Activated gamma-delta T cell (primary cell): Measurements from ENCODE around the gene FAM174B.

ENCODE experiments used
- DNase-seq: peaks from one replicate; lab custom pipeline; 2025; lab: John Stamatoyannopoulos, UW

FAM174B gene

DNA sequence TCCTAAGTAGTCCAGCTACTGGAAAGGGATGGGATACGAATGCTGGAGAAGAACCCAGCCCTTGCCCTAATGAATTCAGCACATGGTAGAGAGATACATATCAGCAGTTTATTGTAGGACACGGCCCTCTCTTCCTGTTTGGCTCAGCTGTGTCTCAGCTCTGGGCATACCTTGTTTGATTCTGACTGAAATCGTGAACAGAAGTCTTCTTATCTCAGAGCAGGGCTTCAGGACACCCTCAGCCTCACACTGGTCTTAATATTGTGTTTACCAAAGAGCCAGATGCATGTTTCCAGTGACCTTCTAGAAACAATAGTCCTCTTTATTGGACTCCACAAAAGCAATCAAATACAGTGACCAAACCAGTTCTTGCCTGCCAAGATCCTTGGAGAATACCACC is 54.7 kb downstream of the FAM174B start:
- no peak for DNase-seq

DNA sequence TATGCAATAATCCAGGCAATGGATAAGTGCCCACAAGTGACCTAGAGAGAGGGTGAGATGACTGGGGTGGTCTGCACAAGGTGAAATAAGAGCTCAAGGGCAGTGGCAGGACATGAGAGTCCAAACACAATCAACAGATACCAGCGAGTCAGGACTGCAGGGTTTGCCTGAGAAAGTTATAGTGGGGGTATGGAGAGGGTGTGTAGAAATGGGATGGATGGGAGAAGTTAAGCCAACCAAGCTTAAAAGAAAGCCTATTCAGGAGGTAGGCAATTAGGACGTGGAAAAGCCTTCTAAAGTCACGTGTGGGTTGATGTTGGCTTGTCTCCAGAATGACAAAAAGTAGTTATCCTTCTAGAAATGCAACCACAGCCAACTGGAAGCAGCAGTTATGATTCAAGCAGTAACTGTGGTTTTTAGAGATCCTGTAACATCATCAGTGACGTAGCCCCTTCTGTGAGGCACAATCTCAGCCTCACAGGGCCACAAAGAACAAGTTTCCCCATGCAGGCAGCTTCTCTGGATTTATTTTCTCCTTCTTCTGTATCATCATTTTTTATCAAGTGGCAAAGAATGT is 56.1 kb downstream of the FAM174B start:
- no peak for DNase-seq

DNA sequence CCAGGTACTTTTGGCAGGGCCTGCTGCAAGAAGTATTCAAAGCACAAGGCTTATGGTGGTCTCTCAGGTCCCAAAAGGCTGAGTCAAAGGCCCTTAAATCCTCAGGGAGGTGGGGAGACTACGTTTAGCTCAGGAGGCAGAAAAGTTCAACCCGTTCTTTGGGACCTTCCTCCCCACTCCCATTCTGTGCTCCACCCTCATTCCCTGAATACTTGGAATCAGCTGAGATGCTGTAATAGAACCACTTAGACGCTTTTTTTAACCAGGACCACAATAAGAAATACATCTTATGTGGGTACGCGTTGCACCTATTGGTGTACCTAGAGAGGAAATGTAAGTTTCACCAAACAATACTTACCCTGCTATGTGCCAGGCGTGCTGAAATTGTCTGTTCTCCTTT is 58.0 kb downstream of the FAM174B start:
- DNase-seq, result no peak

DNA sequence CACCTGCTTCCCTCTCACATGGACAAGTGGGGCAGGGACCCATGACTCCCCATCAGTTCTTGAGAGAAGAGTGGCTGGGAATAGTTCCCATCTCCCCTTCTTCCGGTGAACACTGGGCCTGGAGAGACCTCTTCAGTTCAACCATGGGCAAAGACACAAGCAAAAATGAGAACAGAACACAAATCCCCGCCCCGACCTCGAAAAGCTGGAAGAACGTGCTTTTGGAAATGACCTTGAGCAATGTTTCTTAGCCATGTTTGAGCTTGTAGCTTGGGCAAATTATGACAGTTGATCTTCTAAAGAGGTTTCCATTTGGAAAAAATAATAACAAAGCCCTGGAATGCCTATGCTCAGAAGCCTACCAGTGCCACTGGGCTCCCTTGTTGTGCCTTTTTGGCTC is 59.0 kb downstream of the FAM174B start:
- DNase-seq, result no peak

DNA sequence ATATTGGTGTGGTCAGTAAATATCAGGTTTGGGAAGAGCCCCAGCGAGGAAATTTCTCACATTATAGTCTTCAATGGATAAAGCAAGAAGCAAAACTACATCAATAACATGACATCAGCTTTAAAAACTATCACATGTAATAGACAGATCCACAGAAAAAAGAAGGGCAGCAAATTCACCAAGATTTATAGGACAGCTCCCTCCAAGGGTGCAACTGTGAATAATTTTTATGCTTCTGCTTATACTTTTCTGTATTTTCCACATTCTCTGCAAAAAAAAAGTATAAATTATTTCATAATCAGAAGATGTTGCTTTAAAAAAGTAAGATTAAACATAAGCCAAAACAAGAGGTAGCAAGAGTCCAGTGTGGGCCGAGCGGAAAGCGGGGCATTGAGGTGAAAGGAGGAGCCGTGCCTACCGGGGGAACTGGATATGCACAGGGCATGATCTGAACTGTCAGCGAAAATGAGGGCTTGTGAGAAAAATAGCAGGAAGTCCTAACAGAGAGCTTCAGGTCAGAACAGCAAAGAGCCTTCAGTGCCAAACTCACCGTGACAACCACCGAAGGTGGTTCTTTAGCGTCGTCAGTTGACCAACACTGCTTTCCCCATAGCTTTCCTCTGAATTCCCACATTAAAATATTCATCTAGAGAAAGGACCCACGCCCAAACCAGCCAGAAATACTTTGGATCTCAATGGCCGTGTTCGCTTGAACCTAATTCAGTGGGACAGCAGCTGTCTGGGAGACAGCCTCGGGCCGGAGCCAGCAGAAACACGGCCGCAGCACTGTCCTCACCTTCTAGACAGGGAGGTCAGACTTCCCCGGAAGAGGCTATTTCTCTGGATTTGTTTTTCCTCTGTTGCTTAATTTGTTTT is 59.8 kb downstream of the FAM174B start:
- no peak for DNase-seq

DNA sequence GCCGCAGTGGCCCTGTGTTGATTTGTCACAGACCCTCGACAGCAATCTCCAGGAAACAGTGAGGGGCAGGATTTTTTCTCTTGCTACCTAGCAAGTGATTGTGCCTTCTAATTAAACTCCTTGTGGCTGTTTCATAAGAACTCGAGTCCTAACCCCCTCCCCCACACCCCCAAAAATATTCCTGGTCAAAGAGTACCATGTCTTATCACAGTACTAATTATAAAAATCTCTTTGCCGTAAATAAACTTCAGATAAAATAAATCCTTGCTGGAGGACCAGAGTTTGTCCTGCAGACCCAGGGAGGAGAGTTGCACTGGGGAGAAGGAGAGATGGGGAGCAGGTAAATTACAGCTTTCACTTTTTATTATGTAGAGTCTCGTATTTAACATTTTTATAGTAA is 64.3 kb downstream of the FAM174B start:
- no peak for DNase-seq

DNA sequence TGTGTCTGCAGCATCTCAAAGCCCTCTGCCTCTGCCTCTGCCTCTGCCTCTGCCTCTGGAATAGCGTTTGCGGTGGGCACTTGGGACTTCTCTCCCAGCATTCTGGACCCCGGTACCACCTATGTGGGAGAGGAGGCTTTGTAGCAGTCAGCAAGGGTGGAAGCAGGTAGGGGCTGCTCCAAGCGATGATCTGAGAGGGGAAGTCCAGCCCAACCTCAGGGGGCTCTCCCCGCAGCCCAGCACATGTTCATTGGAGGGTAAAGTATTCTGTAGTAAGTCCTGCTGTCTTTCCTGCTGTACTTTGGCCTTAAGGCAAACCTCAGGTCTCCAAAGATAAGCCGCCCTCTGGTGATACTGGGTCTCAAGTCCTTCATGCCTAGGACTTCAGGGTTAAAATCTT is 68.6 kb downstream of the FAM174B start:
- no peak for DNase-seq

DNA sequence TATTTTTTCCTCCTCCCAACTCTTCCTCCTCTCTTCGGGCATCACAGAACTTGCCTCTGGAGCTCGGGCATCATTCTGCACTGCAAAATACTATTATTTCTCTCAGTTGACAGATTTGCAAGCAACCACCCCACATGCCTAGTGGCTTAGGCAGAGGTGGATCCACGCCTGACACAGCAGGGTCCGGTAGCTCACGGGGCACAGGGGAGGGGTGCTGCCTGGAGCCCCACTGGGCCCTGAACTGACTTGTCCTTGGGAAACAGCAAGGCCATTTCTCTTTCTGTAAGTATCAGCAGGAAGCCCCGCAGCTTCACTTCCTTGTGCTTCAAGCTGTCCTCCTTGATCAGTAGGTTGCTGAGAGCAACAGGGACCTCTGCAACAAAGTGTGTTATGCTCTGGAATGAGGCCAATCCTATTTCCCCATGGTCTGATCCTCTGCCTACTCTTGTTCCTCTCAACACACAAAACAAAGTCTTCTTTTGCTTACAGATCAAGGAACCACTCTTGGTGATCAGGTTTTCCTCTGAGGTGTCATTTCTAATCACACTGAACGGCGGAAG is 69.1 kb downstream of the FAM174B start:
- DNase-seq, result no peak

DNA sequence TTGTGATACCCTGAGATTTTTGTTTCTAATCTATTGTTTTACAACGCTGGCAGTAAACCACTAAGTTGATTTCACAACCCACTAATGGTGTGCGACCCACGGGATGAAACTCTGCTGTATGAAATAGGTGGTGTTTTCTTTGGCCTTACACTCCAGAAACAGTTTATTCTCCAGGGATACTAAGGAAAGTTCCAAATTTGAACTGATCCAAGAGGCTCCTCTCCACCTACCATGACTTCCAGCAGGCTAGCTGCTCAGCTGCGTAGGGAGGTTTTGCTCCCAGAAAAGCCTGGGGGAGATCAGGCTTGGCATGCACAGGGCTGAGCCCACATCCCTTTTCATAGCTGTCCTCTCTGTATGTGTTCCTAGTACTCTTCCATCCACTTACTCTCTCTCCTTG is 71.5 kb downstream of the FAM174B start:
- DNase-seq, result no peak

DNA sequence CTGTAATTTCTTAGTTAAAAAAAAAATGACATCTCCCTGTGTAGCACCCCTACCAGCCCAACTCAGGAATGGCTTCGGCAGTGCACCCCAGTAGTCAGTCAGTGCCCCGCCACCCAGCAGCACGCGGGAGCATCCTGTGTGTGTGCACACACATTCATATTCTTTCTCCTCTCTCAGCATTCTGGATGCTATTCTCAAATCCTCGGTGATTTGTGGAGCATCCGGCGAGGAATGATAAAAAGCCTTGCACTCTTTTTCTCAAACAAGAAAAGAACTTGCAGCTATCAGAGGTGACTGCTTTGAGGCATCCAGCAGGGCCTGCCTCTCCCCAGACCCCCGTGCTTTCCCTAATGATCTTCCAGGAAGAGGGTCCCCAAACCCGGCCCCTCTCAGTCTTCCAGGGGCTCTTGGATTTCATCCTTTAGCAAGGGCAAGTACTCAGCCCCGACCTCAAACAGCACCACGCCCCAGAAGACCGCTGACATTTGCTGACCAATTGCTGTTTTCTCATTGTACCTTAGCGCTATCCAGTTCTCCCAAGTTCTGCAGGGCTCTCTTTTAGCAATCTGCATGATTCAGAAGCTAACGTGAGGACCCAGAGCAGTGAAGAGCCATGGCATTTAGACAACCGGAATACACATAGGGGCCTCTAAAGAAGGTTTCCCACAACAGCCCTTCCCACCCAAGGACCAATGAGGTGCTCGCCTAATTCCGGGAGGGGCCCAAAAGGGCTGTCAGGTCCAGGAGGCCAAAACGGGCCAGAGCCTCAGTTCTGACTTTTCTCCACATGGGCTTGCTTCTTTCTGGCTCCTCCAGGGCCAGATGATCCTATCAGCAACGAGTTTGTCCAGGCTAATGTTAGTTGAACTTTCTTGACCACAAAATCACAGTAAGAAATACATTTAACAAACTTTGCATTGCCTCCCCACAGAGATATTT is 72.2 kb downstream of the FAM174B start:
- no peak for DNase-seq

DNA sequence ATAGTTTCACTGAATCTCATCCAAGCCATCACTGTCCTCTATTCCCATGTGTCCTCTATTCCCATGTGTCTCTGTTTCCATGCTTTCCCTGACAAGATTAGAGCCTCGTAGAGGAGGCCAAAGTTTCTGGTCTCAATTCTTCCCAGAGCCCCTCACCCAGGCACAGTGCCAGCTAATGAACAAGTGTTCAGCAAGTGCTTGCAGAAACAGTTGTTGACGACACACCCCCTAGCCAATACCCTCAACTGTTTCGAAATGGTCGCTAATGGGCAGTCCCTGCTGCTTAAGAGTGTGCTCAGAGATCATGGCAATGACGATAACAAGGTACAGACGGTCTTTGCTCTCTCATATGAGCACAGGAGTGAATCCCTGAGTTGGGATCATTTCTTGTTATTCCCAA is 73.4 kb downstream of the FAM174B start:
- DNase-seq, result no peak

DNA sequence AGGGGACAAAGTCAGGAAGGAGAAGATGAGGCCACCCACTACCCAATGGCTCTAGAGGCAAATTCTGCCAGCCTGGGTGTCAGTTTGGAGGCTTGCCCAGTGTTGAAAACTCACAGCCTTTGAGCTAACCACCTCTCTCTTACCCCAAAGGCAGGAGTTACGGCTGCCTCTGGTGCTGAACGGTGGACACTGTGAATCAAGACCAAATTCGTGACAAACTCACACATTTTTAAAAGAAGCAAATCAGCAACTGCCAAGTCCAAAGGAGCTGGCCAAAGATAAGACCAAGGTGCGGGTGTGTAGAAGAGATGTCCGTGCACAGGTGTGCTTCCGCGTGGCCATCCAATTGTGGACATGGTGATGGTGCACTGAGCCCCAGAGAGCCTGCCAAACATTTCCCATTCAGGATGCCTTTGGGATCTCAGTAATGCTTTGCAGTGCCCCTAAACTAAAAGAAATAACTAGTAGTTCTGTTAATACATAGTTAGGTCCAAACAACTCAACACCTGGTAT is 74.6 kb downstream of the FAM174B start:
- no peak for DNase-seq

DNA sequence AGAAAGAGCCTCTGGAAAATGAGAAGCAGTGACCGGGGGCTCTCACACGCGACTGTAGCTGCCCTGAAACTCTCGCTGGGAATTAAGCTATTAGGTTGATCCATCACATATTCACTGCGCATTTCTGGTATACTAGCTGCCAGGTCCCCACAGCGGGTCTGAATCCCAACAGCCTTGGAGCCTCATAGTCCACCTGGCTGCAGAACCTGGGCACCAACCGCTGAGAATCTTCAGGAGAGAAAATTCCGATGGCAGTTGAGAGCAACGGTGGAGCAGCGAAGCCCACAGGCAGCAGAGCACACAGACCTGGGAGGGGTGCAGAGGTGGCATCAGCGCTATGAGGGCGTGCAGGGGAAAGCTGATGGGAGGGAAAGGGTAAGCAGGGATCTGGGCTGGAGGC is 75.1 kb downstream of the FAM174B start:
- no peak for DNase-seq

DNA sequence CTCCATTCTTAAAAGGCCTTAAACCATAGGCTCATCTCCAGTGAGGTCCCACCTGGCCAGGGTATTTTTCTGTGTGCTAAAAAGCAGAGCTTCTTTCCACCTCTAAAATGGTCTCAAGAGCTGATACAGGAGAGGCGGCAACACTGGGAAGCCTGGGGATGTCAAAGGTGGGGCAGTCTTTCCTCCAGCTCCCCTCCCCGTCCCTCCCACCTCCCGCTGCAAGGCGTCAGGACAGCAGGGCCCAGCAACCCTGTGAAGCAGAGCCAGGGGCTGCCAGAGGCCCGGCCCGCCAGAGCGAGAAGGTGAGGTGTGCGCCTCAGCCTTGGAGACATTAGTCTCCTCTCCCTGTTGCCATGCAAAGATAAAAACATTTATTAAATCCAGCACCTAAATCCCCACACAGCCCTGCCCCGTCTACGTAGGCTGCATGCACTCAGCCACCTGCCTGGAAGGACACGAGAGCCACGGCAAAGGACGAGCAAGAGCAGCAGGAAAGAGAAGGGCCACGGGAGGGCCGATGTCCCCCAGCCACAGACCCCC is 75.6 kb downstream of the FAM174B start:
- DNase-seq, result no peak

DNA sequence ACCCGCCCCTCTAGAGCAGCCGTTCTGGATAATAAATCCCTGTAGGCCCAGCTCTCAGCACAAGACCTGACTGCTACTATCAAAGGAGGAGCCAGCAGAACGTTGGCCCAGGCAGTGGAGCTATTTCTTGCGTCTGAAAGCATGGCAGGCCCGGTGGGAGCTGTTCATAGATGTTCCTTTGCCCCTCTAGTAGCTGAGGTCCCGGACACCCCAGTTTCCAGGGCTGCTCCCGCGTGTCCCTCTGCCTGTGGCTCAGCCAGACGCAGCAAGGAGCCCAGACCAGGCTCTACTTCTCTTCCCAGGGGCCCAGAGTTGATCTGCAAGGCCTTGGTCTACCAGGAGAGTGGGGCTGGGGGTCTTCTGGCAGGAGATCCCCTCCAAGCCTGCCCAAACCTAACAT is 76.1 kb downstream of the FAM174B start:
- DNase-seq, result no peak

DNA sequence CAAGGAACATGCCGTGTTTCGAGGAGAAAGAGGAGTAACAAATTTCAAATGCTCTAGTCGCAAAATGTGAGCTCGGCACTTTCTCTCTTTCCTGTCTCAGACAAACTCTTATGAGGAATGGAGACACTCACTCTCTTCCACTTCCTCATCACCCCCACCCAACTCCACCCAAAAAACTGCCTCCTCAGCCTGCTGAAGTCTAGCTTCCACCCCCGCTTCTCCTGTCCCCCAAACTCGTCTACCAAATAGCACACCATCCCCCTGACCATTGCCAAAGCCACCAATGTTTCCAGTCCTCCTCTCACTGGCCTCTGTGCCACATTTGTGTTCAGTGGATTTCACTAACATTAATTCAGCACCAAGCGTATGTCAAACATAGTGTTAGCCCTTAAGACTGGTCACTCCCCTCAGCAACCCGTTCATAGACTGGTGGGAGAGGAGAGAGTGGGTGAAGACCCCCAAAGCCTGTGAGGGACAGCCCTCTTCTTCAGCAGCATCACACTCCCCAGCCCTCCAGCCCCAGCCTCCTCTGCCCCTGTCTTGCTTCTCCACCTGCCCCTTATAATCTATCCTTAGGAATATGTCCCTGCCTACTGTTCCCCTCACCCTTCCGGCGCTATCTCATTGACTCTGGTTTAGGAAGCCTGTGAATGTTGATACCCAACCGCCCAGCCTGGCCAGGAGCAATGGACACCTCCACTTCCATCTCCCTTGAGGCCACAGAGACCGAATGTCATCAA is 77.3 kb downstream of the FAM174B start:
- no peak for DNase-seq

DNA sequence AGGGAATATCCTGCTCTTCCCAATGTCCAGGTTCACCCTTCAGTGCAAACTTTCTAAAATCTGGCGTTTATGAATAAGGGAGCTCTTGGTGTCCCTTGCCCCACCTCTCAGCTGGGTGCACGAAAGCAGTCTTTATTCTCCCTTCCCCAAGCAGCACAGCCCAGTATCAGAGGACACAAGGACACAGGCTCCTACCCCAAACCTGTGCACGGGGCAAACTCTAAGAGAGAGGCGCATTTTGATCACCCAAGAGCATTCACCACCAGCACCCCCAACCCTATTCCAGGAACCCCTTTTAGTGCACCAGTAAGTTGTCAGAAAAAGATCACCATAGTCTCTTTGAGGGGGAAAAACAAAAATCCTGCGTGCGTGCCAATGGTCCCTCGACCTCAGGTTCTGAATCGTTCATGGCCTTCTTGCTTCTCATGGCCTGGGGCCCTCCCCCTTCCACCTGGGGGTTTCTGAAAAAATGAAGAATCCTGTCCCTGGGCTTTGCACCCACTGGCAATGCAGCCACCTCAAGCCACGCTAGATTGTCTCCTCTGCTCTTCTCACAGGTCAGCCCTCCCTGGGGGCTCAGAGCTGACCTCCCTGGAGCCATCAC is 78.9 kb downstream of the FAM174B start:
- DNase-seq, result no peak

DNA sequence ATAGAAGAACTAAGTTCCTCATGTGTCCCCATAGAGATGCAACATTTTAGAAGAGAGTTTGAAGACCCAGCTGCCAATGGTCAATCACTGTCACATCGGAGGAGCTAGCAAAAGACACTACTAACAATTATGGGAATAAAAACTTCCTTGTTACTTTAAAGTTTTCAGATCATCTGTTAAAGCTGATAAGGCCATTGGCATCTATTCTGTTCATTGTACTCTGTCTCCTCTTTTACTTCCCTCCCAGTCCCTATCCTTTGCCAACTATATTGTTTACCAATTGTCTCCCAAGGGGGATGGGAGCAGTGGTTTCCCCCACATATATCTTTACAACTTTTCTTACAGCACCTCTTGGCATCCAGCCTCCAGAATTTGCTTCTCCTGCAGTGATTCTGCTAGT is 81.0 kb downstream of the FAM174B start:
- DNase-seq, result no peak

DNA sequence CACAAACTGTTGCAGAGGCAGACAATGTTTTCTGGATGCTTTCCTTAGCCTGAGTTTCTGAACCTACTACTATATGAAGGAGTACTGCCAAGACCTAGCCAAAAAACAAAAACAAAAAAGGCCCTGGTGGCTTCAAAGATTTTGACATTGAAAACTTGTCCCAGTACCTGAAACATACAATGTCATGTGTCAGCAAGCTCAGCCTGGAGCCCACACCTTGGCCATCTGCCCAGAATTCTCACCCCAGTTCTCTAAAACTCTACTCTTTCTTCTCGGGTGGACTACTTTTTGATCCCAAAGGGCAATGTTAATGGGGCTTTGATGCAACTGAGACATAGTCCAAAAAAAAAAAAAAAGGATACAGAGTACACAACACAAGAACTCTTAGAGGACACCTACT is 81.4 kb downstream of the FAM174B start:
- DNase-seq, result no peak

DNA sequence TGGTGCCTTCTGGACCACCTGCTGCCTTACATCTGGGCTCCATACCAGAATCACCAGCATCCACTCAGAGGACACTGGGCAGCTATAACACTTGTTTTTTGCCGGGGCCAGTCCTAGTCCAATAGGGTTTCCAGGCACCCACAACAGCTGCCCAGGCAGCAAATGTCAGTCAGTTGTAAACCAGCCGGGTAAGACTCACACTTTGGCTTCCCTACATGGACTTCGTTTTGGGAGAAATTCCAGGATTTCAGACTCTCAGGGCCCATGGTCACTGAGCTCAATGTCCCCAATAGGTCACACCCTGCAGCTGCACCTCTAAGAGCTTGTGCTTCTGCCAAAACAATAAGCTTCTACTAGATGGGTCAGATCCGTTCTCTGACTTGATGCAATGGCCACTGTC is 83.8 kb downstream of the FAM174B start:
- DNase-seq, result no peak

DNA sequence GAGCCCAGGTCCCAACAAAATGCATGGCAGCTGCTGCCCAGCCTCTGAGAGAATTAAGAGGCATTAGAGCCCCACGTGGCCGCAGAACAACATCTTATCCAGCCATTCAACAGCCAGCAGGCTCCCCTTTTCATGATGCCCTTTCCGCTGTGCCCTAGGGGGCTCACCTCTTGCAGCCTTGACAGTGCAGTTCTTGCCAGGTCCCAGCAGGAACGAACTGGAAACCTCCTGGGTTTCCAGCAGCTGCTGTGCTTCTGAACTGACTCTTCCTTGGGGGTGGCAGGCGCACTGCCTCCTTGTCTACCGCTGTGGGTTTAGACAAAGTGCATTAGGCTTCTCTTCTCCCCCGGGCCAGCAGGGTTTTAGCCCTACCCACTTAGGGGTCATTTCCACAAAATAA is 85.2 kb downstream of the FAM174B start:
- DNase-seq, result no peak
